GM12874 (cell line): ENCODE results near the gene CNPY1.

Experiments
- TF ChIP-seq, protein P1 (sequence below): IDR thresholded peaks from 2 replicates; pipeline ENCODE4 v1.5.1; 2011; ENCODE audit warnings: low read depth, mild to moderate bottlenecking, control low read depth, low read length, moderate library complexity; ENCODE audit not compliant: insufficient read depth

The CNPY1 gene

GRCh38 chr7:155508376-155509358, 37.7 kb downstream of the CNPY1 start:
- TF ChIP-seq, protein P1, sequence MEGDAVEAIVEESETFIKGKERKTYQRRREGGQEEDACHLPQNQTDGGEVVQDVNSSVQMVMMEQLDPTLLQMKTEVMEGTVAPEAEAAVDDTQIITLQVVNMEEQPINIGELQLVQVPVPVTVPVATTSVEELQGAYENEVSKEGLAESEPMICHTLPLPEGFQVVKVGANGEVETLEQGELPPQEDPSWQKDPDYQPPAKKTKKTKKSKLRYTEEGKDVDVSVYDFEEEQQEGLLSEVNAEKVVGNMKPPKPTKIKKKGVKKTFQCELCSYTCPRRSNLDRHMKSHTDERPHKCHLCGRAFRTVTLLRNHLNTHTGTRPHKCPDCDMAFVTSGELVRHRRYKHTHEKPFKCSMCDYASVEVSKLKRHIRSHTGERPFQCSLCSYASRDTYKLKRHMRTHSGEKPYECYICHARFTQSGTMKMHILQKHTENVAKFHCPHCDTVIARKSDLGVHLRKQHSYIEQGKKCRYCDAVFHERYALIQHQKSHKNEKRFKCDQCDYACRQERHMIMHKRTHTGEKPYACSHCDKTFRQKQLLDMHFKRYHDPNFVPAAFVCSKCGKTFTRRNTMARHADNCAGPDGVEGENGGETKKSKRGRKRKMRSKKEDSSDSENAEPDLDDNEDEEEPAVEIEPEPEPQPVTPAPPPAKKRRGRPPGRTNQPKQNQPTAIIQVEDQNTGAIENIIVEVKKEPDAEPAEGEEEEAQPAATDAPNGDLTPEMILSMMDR = no peak

GRCh38 chr7:155507576-155507975, 38.8 kb downstream of the CNPY1 start:
- TF ChIP-seq, protein P1 = no peak

DNA sequence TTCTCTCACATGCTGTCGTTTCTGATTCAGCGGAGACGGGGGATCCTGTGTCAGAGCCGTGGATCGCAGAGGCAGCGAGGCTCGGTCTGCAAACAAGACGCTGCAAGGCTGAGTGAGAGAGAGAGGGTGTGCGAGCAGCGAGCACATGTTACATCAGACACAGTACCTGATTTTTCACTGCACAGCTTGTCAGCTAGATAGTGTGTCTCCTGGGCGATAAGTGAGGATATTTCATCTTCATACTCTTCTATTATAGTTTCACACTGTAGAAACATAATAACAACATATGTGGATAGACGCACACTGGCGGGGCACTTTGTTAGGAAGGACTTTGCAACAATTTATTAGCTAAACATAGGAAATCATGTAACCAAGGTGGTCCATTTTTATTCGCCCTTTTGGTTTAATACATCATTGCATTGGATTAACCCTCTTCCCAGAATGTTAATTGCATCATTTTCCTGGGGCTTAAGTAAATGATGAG, 39.5 kb downstream of the CNPY1 start:
- TF ChIP-seq, protein P1 = no peak

DNA sequence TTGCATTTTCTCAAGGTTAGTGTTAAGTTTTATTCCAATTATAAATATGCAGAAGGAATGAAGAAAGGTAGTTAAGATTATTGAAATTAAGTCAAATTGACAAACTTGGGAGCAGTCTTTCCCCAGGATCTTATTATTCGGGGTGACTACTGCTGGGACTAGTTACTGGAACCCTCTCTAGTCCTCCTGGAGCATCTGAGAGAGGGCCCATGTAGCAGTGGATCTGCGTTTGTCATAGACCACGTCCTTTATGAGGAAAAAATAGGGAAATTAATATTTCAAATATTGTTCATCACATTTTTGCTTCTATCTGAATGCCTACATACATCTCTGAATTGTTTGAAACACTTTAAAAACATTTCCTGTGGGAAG, 41.0 kb downstream of the CNPY1 start:
- TF ChIP-seq, protein P1 = no peak

GRCh38 chr7:155497149-155497901, 49.0 kb downstream of the CNPY1 start:
- TF ChIP-seq, protein P1 = no peak

DNA sequence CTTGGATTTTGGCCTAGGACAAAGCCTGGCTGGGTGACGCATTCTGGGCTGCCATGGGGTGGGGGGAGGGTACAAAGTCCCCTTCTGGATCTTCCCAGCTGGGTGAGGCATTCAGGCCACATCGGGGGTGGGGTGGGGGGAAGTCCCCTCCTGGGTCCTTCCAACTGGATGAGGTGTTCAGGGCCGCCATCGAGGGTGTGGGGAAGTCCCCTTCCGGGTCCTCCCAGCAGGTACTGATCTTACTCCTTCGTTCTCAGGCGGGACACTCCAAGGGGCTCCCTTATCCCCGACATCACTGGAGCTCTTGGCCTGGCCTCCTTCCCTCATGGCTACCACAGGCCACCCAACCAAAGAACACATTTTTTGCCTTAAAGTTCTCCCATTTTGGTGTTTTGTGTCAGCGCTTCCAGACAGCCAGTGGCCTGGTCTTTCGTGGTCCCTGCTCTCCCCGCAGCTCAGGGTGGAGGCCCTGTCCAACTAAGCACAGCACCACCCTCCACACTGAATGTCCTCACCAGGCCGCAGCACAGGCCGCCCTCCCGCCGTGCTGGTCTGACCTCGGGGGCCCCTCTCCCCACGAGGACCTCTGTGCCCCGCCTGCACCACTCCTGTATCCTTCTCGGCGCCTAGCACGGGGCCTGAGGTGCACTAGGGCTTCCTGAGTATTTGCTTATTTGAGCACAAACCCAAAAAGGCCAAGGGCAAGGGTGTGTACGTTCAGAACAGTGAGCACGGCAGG, 49.9 kb downstream of the CNPY1 start:
- TF ChIP-seq, protein P1 = no peak
